Natural killer cell treated with Interleukin-12 subunit alpha and Interleukin-12 subunit beta and Interleukin-15 and Interleukin-18, amount 100 ng/mL, for 72 hours (primary cell): ENCODE results near the gene RTP4. TPM values are rescaled to one million over a fixed set of nuclear protein-coding genes. Genes with fewer than 3 reads are reported as not detected.
A peak's percentile ranks its signal among the peaks of the same experiment; 100 is the strongest.

ENCODE experiments used
- ATAC-seq, 2 donors: fragments of 150-1000 bp; cut with Tn5 transposase in 1 of 2; sonication (Bioruptor Pico), chemical (Tn5 transposase) in 1 of 2; 2 replicates each; pipeline ENCODE4 v1.10.0; 2021
- DNase-seq: peaks from one replicate; pipeline ENCODE4 v3.0.0; 2022; ENCODE audit warnings: low spot score
- H3K27ac Mint-ChIP-seq, 2 donors: 1 replicate in 1 of 2; 2 replicates in 1 of 2; pipeline ENCODE4 v1.8.0; 2022; ENCODE audit warnings: mixed read lengths in 2 of 2, mild to moderate bottlenecking in 1 of 2, moderate library complexity in 1 of 2
- H3K27me3 Mint-ChIP-seq, 2 donors: 1 replicate in 1 of 2; 2 replicates in 1 of 2; pipeline ENCODE4 v1.8.0; 2022; ENCODE audit warnings: mixed read lengths in 2 of 2
- H3K36me3 Mint-ChIP-seq: one replicate; pipeline ENCODE4 v1.8.0; 2022; ENCODE audit warnings: mixed read lengths
- H3K4me1 Mint-ChIP-seq, 2 donors: 1 replicate in 1 of 2; 2 replicates in 1 of 2; pipeline ENCODE4 v1.8.0; 2022; ENCODE audit warnings: low read depth in 2 of 2, mixed read lengths in 2 of 2, mild to moderate bottlenecking in 1 of 2
- H3K4me3 Mint-ChIP-seq: one replicate; pipeline ENCODE4 v1.8.0; 2022; ENCODE audit warnings: mixed read lengths
- H3K9me3 Mint-ChIP-seq: 2 replicates; pipeline ENCODE4 v1.8.0; 2022; ENCODE audit warnings: mixed read lengths
- total RNA-seq, 2 donors: library from RNA; stranded (reverse); gene quantifications; one replicate each; pipeline ENCODE4 v1.2.3, GENCODE V29; 2022

Gene RTP4
- total RNA-seq, 2 donors from 2014 or later = 3.8 to 6.7 TPM

- Mint-ChIP-seq H3K9me3 (no peaks in the 10 kb centered on the region), H3K36me3 (no peaks in the 10 kb centered on the region), H3K4me1 (no peaks in the 10 kb centered on the region), H3K27ac (no peak overlapping the region), H3K27me3 (peaks cover 31% of the 10 kb centered on the region in 2 donors), H3K4me3 (no peak overlapping the region)
- DNase-seq = no peak
- no peak for ATAC-seq
These were observed 24.5 kb upstream of the RTP4 start for GRCh38 chr3:187343670-187344069.

DNA sequence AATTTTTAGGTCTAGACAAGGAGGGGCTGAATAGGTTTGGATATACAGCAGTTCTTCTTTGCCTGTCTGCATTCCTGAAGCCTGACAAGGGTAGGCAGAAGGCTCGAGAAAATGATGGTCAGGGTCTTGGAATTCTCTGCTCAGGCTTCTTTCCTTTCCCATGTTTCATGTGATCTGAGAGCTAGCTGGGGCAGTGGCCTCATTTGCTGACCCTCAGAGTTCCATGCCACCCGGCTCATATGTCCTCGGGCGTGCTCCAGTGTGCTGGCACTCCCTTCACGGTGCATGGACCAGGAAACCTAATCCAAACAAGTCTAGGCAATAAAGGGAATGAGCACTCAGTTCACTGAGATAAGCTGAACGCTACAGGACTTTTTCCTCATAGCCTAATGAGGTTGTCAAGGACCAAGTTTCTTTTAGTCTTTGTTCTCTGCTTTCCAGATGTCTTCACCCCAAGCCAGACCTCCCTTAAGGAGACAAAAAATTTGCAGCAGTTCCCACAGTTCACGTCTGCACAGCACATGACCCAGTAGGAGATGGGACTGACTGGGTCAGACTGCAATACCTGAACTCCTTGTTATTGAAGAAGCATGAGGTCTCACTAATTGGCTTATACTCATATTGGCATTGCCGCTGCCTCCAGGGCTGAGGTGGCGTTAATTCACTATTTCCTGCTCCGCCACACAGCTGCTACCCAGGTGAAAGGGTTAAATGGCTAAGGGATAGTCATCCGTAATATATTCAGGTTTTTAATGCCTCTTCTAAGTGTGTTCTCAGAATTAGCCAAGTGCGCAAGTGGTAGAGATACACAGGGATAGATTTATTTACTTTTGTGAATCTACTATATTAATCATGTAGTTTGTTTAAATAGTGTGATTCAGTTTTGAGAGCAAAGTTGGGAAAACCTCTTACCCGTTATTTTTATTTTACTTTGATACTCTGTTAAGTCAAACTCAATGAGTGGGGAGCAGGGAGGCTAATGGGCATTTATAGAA lies 15.3 kb upstream of the RTP4 start:
- Mint-ChIP-seq H3K27ac (no peak overlapping the region), H3K4me1 (no peaks in the 10 kb centered on the region), H3K4me3 (no peak overlapping the region), H3K27me3 (peaks cover 0 to 10% of the 10 kb centered on the region in 2 donors), H3K36me3 (no peaks in the 10 kb centered on the region), H3K9me3 (no peaks in the 10 kb centered on the region)
- no peak for DNase-seq
- no peak for ATAC-seq

- Mint-ChIP-seq H3K27ac (no peak overlapping the region), H3K4me3 (no peak overlapping the region), H3K27me3 (peaks cover 0 to 7% of the 10 kb centered on the region in 2 donors), H3K4me1 (no peaks in the 10 kb centered on the region), H3K36me3 (no peaks in the 10 kb centered on the region), H3K9me3 (no peaks in the 10 kb centered on the region)
- no peak for DNase-seq
- no peak for ATAC-seq
These were observed 10.1 kb upstream of the RTP4 start for GRCh38 chr3:187358068-187358467.

DNA sequence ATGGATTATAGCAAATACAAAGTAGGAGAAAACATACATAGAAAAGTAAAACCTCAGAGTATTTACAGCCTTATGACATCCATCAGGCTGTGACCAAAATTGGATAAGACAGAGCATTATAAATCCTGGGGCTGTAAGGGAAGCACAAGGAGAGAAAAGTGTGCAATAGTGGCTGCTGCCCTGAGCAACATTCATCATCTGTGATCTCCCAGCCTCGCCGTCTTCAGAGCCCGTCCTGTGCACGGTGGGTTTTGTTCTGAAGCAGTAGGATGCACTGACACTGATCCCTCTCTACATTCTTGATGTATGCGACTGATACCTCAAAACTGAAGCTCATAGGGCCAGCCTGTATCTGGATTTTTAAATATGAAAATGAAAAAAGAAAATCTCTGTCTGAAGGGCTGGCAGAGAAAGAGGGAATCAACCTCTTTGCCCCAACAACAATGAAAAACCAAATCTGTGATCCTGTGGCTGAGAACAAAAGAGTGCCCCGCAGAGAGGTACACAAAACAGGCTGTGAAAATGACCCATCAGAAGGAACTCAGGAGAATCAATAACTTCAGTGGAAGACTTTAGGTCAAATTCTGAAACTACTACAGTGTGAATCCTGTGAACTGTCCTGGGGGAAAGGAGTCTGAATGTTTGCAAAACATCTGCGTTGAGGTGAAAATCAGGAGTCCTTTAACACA lies 8.2 kb upstream of the RTP4 start:
- no peak for DNase-seq
- Mint-ChIP-seq H3K27ac (no peak overlapping the region), H3K4me3 (no peak overlapping the region), H3K36me3 (no peaks in the 10 kb centered on the region), H3K27me3 (peaks cover 0 to 7% of the 10 kb centered on the region in 2 donors), H3K4me1 (no peaks in the 10 kb centered on the region), H3K9me3 (no peaks in the 10 kb centered on the region)
- ATAC-seq = no peak

DNA sequence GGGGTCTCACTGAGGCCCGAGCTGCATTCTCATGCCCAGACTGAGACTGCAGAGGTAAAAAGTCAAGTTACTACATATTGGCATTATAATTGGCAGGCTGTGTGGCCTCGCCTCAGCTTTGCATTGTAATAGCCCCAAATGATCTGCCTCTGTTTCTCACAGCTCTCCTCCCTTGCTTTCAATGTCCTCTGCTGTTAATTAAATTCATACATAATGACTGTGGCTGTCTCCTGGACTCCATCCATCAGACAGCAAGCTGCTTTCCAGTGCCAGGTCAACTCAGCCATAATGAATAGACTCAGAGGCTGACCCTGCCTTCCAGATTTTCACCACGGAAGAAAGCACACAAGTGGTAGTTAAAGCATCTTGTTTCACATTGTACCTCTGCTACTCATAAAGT lies 7.6 kb upstream of the RTP4 start:
- ATAC-seq (no peak), DNase-seq (no peak)
- H3K27me3 Mint-ChIP-seq = peaks cover 0 to 7% of the 10 kb centered on the region in 2 donors
- no peaks in the 10 kb centered on the region for H3K4me1 Mint-ChIP-seq
- H3K27ac Mint-ChIP-seq = no peak overlapping the region
- H3K36me3 Mint-ChIP-seq = no peaks in the 10 kb centered on the region
- no peaks in the 10 kb centered on the region for H3K9me3 Mint-ChIP-seq
- no peak overlapping the region for H3K4me3 Mint-ChIP-seq

- Mint-ChIP-seq H3K4me3 (no peak overlapping the region), H3K36me3 (no peaks in the 10 kb centered on the region), H3K9me3 (no peaks in the 10 kb centered on the region), H3K27ac (no peak overlapping the region), H3K27me3 (peaks cover 0 to 7% of the 10 kb centered on the region in 2 donors), H3K4me1 (no peaks in the 10 kb centered on the region)
- ATAC-seq (no peak), DNase-seq (no peak)
These were observed 6.3 kb upstream of the RTP4 start for GRCh38 chr3:187361835-187362234.

GRCh38 chr3:187367561-187368103 lies 553 bp upstream of the RTP4 start:
- H3K27ac Mint-ChIP-seq = peak overlapping the region; percentile 91 to 100
- H3K4me3 Mint-ChIP-seq = peak overlapping the region; percentile 85
- peaks cover 22 to 23% of the 10 kb centered on the region in 2 donors for H3K4me1 Mint-ChIP-seq
- no peaks in the 10 kb centered on the region for H3K9me3 Mint-ChIP-seq
- DNase-seq = no peak
- H3K27me3 Mint-ChIP-seq = peaks cover 0 to under 1% of the 10 kb centered on the region in 2 donors
- H3K36me3 Mint-ChIP-seq = peaks cover 13% of the 10 kb centered on the region
- peak in 1 of 2 donors; percentile 29 for ATAC-seq

DNA sequence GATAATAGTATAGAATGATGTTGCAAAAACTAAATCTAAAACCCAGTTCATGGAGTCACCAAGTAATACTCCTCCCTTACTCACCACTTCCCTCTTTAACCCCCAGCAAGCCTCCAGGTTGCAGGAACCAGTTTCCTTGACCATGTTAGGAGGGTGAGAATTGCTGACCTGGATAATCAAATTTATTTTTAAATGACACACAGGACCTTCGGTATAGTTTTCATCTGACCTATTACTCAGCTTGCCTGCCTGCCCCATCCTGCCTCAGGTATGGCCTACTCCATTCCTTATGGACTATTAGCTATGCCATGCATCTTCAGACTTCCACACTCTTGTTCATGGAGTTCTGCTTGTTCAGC lies 883 bp downstream of the RTP4 start:
- peaks cover 22 to 23% of the 10 kb centered on the region in 2 donors for H3K4me1 Mint-ChIP-seq
- H3K27me3 Mint-ChIP-seq = no peaks in the 10 kb centered on the region
- peak overlapping the region; percentile 85 for H3K4me3 Mint-ChIP-seq
- DNase-seq = no peak
- no peaks in the 10 kb centered on the region for H3K9me3 Mint-ChIP-seq
- ATAC-seq = peak; percentile 14 to 15
- peak overlapping the region; percentile 91 to 100 for H3K27ac Mint-ChIP-seq
- peaks cover 19% of the 10 kb centered on the region for H3K36me3 Mint-ChIP-seq

DNA sequence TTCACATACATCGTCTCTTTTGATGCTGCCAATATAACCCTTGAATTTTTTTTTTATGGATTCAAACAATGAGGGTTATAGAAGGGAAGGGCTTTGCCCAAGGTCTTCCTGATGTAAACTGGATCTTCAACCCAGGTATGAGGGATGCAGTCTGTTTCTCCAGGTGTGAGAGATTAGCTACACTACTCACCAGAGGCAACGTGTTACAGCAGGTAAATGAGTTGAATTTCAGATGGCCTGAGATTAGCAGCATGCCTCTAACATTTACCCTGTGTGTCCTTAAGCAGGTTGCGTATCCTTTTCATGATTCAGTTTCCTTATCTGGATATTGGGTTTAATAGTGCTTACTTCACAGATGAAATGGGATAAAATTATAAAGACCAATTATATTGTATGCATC lies 1.9 kb downstream of the RTP4 start:
- H3K4me1 Mint-ChIP-seq = peaks cover 22 to 27% of the 10 kb centered on the region in 2 donors
- ATAC-seq (no peak), DNase-seq (no peak)
- no peaks in the 10 kb centered on the region for H3K9me3 Mint-ChIP-seq
- H3K4me3 Mint-ChIP-seq = peak overlapping the region; percentile 85
- H3K27ac Mint-ChIP-seq = peak overlapping the region in 1 of 2 donors; percentile 100
- peaks cover 23% of the 10 kb centered on the region for H3K36me3 Mint-ChIP-seq
- no peaks in the 10 kb centered on the region for H3K27me3 Mint-ChIP-seq

GRCh38 chr3:187375581-187375980 lies 7.4 kb downstream of the RTP4 start:
- Mint-ChIP-seq H3K36me3 (peaks cover 32% of the 10 kb centered on the region), H3K9me3 (peaks cover 3% of the 10 kb centered on the region), H3K27me3 (no peaks in the 10 kb centered on the region), H3K4me1 (peaks cover 0 to 36% of the 10 kb centered on the region in 2 donors), H3K4me3 (no peak overlapping the region), H3K27ac (no peak overlapping the region)
- ATAC-seq (no peak), DNase-seq (no peak)

- DNase-seq (no peak), ATAC-seq (no peak)
- Mint-ChIP-seq H3K4me3 (no peak overlapping the region), H3K4me1 (peaks cover 0 to 30% of the 10 kb centered on the region in 2 donors), H3K9me3 (peaks cover 3% of the 10 kb centered on the region), H3K27ac (no peak overlapping the region), H3K36me3 (peaks cover 17% of the 10 kb centered on the region), H3K27me3 (no peaks in the 10 kb centered on the region)
These were observed 9.7 kb downstream of the RTP4 start for GRCh38 chr3:187377842-187378241.

- Mint-ChIP-seq H3K9me3 (peaks cover 3% of the 10 kb centered on the region), H3K27ac (no peak overlapping the region), H3K27me3 (peaks cover 0 to 5% of the 10 kb centered on the region in 2 donors), H3K4me3 (no peak overlapping the region), H3K4me1 (peaks cover 0 to 9% of the 10 kb centered on the region in 2 donors), H3K36me3 (peaks cover 4% of the 10 kb centered on the region)
- no peak for DNase-seq
- no peak for ATAC-seq
These were observed 14.5 kb downstream of the RTP4 start for GRCh38 chr3:187382609-187383151.

GRCh38 chr3:187383246-187383645 lies 15.1 kb downstream of the RTP4 start:
- DNase-seq (no peak), ATAC-seq (no peak)
- peaks cover 4% of the 10 kb centered on the region for H3K9me3 Mint-ChIP-seq
- peaks cover 0 to 4% of the 10 kb centered on the region in 2 donors for H3K4me1 Mint-ChIP-seq
- no peak overlapping the region for H3K27ac Mint-ChIP-seq
- no peak overlapping the region for H3K4me3 Mint-ChIP-seq
- H3K36me3 Mint-ChIP-seq = peaks cover 8% of the 10 kb centered on the region
- H3K27me3 Mint-ChIP-seq = peaks cover 0 to 11% of the 10 kb centered on the region in 2 donors
